GM12872 (cell line): Measurements from ENCODE around the gene USP25.

Experiments
- TF ChIP-seq, protein P1 (sequence below): IDR thresholded peaks from 3 replicates; pipeline ENCODE4 v1.5.1; 2011; ENCODE audit warnings: low read depth, mild to moderate bottlenecking, low read length, moderate library complexity; ENCODE audit not compliant: insufficient read depth

Gene USP25

DNA sequence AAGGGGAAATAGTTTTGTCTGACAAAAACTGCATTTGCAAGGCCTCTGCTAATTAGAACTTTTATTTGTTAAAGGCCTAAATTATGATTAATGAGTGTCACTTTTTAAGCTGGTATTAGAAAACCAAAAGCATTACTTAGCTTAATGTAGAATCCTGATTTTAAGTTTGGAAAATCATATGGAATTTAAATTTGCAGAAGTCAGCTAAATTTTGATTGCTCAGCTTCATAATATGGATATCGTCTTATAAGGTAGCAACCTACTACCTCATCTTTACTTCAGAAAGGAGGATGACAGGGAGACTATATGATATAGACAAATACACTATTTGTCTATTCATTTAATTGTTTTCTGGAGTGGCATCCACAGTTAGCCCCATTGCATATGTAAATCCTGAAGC, 114.0 kb downstream of the USP25 start:
- TF ChIP-seq, protein P1, sequence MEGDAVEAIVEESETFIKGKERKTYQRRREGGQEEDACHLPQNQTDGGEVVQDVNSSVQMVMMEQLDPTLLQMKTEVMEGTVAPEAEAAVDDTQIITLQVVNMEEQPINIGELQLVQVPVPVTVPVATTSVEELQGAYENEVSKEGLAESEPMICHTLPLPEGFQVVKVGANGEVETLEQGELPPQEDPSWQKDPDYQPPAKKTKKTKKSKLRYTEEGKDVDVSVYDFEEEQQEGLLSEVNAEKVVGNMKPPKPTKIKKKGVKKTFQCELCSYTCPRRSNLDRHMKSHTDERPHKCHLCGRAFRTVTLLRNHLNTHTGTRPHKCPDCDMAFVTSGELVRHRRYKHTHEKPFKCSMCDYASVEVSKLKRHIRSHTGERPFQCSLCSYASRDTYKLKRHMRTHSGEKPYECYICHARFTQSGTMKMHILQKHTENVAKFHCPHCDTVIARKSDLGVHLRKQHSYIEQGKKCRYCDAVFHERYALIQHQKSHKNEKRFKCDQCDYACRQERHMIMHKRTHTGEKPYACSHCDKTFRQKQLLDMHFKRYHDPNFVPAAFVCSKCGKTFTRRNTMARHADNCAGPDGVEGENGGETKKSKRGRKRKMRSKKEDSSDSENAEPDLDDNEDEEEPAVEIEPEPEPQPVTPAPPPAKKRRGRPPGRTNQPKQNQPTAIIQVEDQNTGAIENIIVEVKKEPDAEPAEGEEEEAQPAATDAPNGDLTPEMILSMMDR = no peak

DNA sequence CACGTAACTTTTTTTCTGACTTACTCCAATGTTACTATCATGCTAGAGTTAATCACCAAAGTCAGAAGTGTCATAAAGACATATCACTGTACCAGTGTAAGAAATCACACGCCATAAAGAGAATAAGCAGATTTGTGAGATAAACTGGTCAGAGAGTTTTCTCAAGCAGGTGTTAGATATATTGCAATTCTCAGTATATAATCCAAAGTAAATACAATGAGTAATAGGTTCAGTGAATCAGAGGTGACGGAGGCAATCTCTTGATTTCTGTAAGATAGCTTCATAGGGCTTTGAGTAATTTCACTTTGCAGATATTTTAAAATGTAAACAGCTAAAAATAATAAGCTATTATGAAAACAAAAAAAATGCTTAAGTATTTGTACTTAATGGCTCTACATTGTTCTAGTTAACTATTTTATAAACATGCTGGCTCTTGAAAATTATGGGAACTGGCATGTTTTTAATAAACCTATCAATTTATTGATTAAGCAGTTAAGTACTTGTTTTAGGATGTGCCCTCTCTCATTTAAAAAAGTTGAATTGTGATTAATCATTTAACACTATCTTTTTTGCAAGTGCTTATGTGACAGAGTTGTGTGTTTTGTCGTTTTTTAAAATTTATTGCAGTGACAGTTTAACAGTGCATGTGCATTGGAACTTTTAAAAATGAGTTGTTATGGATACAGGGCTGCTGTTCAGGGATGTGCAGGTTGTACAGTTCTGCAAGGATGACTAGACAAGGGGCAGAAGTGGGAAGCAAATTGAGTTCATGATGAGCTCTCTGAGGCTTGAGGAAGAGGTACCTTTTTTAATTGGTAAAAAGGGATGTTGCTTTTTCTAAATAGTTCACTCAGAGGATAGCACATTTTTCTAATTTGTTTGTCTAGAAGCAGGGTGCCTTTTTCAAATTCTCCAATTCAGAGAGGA, 119.1 kb downstream of the USP25 start:
- TF ChIP-seq, protein P1 = no peak

DNA sequence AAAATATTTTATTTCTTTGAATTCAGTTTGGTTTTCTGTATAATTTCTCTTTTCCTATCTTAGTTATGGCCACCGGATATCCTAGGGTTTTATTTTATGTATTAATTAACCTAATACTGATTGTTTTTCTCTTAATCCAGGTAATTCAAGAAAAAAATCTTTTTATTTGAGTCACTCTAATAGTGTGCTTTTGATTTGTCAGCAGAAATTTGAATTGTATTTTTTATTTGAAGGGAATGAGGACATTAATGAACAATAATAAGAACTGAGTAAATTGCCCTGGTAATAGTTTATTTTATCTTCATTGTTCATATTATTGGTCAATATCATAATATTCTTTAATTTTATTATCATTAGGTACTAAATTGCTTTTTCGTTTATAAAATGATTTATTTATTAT, 120.1 kb downstream of the USP25 start:
- TF ChIP-seq, protein P1 = no peak

- TF ChIP-seq, protein P1 = no peak
Measured at GRCh38 chr21:15850645-15851044, 120.9 kb downstream of the USP25 start.

GRCh38 chr21:15852146-15852545, 122.4 kb downstream of the USP25 start:
- TF ChIP-seq, protein P1 = no peak

- TF ChIP-seq, protein P1 = no peak
Measured at GRCh38 chr21:15853126-15853525, 123.3 kb downstream of the USP25 start.

GRCh38 chr21:15856813-15857212, 127.0 kb downstream of the USP25 start:
- TF ChIP-seq, protein P1 = no peak
